Tibial nerve (tissue), 4 donors: Measurements from ENCODE around the gene GIMAP4. TPM values are rescaled to one million over a fixed set of nuclear protein-coding genes. Genes with fewer than 3 reads are reported as not detected.

Experiments
- DNase-seq, 2 donors: peaks; one replicate each; pipeline ENCODE4 v3.0.0-alpha.2; 2019; ENCODE audit warnings: low spot score in 2 of 2
- H3K27ac ChIP-seq, 4 donors: fragments of 200-600 bp; sonication (generic) in 3 of 4; one replicate each; pipeline ENCODE4 v1.5.1; 2017 to 2019; ENCODE audit warnings: mild to moderate bottlenecking in 1 of 4
- H3K27me3 ChIP-seq, 2 donors: fragments of 200-600 bp; sonication (generic) in 1 of 2; one replicate each; pipeline versions ENCODE4 v1.5.1 to v1.6.0; 2017 to 2019
- H3K36me3 ChIP-seq, 3 donors: fragments of 200-600 bp; sonication (generic); one replicate each; pipeline ENCODE4 v1.5.1; 2018 to 2019
- H3K4me1 ChIP-seq, 4 donors: fragments of 200-600 bp; sonication (generic) in 3 of 4; one replicate each; pipeline ENCODE4 v1.5.1; 2017 to 2019
- H3K4me3 ChIP-seq, 4 donors: fragments of 200-600 bp; sonication (generic) in 3 of 4; one replicate each; pipeline ENCODE4 v1.5.1; 2017 to 2019; ENCODE audit warnings: mild to moderate bottlenecking in 1 of 4, moderate library complexity in 1 of 4
- H3K9me3 ChIP-seq, 4 donors: fragments of 200-600 bp; sonication (generic) in 3 of 4; one replicate each; pipeline ENCODE4 v1.5.1; 2017 to 2019
- EP300 ChIP-seq, 2 donors: sonication (generic); formaldehyde crosslinking; IDR thresholded peaks; one replicate each; pipeline ENCODE4 v1.6.1; 2017; ENCODE audit warnings: antibody characterized with exemption in 2 of 2, mild to moderate bottlenecking in 1 of 2
- POLR2A ChIP-seq, 2 donors: fragments of 450-650 bp; IDR thresholded peaks; one replicate each; pipeline ENCODE4 v1.6.1; 2017; ENCODE audit warnings: antibody characterized with exemption in 2 of 2, mild to moderate bottlenecking in 2 of 2, moderate library complexity in 2 of 2
- WGBS, 2 donors: methylation state at CpG; one replicate each; pipeline ENCODE4 v1.1.5; 2018; 5-methylcytosine and 5-hydroxymethylcytosine counted together
- total RNA-seq, 4 donors: library from RNA; depleted of rRNA; stranded (reverse); fragments of >200 nt; gene quantifications; one replicate each; pipeline ENCODE4 v1.1.0, GENCODE V29; 2016
- TF ChIP-seq, protein P1 (sequence below), 5 experiments: fragments of 200-600 bp in 3 of 5; fragments of 450-650 bp in 2 of 5; sonication (generic) in 3 of 5; IDR thresholded peaks; one replicate each; pipeline ENCODE4 v1.5.1; 2016 to 2019; ENCODE audit warnings: antibody characterized with exemption in 5 of 5, mild to moderate bottlenecking in 3 of 5, moderate library complexity in 2 of 5

Gene GIMAP4
- total RNA-seq, 4 donors from 2014 or later: 19.5 to 44.1 (median 31.8) TPM

DNA sequence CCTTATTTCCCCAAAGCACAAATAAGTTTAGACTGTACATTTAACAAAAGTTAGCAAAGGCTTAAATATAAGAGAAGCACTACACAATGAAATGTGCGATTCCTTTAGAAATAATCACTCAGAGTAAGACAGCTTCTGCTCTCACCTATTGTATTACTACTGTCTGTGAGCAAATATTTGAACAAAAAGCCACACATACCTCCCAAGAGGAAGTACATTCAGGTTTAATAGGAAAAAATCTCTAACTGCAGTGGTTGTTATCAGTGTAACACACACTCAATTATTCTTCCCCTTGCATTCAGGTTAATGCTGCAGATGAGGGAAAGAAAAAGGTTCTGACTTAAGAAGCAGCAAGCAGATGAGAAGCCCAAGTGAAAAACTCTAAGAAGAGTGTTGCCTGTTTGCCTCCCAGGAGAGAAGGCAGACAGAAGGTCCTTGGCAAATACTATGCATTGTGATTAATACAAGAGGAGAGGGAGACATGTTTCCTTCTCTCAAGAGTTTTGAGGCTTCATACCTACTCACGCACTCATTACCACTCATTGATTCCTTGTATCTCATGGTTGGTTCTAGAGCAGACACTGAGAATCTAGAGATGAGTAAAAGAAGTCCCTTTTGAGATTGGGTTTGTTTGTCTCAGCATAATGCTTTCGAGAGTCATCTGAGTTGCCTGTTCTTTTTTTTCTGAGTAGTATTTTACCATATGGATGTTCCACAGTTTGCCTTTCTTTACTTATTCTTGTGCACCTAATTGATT, 13.6 kb downstream of the GIMAP4 start:
- WGBS, 2 donors: 78 to 84% methylated on average over 3 of the region's 3 CpGs
- peaks cover 0 to 14% (median 0%) of the 10 kb centered on the region in 4 donors for H3K9me3 ChIP-seq
- no peaks in the 10 kb centered on the region for H3K4me1 ChIP-seq
- no peak overlapping the region for H3K4me3 ChIP-seq
- DNase-seq: no peak
- H3K27me3 ChIP-seq: no peaks in the 10 kb centered on the region
- H3K27ac ChIP-seq: no peak overlapping the region
- TF ChIP-seq POLR2A (IDR thresholded peaks at IDR 0.05) (no peak), EP300 (IDR thresholded peaks at IDR 0.05) (no peak)
- no peaks in the 10 kb centered on the region for H3K36me3 ChIP-seq

DNA sequence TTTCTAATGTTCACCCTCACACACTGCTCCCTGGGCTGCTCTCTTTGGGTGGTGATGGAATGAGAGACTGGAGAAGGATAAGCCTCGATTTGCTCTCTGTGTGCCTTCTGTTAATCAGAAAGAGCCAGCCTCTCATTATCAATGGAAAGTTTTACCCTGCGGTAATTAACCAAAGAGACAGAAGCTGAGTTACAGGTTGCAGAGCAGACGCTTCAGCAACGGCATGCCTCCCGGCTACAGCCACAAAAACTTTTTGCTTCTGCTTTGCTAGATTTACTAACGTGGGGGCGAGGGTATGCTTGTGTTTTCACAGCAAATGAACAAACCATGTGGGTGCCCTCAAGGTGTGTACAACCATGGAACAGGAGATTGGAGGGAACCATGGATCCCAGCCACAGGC, 18.0 kb downstream of the GIMAP4 start:
- Histone ChIP-seq H3K9me3 (peaks cover 0 to 9% (median 0%) of the 10 kb centered on the region in 4 donors), H3K4me1 (peaks cover 0 to 10% (median 0%) of the 10 kb centered on the region in 4 donors), H3K4me3 (no peak overlapping the region), H3K36me3 (no peaks in the 10 kb centered on the region), H3K27me3 (no peaks in the 10 kb centered on the region), H3K27ac (no peak overlapping the region)
- 74 to 84% methylated on average over 7 of the region's 7 CpGs for WGBS, 2 donors
- no peak for TF ChIP-seq EP300 (IDR thresholded peaks at IDR 0.05)
- TF ChIP-seq POLR2A (IDR thresholded peaks at IDR 0.05): no peak
- TF ChIP-seq, protein P1, sequence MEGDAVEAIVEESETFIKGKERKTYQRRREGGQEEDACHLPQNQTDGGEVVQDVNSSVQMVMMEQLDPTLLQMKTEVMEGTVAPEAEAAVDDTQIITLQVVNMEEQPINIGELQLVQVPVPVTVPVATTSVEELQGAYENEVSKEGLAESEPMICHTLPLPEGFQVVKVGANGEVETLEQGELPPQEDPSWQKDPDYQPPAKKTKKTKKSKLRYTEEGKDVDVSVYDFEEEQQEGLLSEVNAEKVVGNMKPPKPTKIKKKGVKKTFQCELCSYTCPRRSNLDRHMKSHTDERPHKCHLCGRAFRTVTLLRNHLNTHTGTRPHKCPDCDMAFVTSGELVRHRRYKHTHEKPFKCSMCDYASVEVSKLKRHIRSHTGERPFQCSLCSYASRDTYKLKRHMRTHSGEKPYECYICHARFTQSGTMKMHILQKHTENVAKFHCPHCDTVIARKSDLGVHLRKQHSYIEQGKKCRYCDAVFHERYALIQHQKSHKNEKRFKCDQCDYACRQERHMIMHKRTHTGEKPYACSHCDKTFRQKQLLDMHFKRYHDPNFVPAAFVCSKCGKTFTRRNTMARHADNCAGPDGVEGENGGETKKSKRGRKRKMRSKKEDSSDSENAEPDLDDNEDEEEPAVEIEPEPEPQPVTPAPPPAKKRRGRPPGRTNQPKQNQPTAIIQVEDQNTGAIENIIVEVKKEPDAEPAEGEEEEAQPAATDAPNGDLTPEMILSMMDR (IDR thresholded peaks at IDR 0.05): no peak
- no peak for DNase-seq

DNA sequence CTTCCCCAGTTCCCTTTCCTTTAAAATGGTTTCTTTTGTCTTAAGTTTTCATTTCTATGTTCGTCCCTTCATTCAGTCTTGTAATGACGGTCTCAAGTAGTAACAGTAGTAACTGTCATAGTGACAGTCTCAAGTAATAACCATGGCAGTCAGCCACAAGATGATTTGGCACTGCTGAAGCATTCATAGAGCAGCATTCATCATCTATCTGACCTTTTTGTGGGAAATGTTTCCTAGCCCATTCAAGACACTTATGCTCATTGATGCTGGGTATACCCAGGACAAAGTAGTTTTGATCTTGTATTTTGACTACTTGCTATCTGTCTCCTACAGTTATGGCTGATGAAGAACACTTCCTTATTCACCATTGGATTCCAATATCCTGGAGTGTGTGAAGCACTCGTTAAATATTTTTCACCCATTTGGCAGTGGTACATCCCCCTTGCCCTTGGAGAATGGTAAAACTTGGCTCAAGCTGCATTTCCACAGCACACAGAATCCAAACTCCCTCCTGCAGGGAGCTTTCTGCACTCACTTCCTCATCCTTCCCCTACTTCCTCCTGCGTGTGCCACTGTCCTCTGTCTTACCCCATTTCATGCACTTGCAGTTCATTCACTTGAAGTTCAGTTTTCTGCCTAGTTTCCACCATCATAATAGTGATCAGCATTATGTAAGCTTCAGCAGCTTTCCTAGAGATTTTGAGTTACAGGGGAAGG, 19.0 kb downstream of the GIMAP4 start:
- no peak for DNase-seq
- Histone ChIP-seq H3K9me3 (peaks cover 0 to 2% (median 0%) of the 10 kb centered on the region in 4 donors), H3K4me1 (peaks cover 0 to 10% (median 0%) of the 10 kb centered on the region in 4 donors), H3K36me3 (no peaks in the 10 kb centered on the region), H3K4me3 (no peak overlapping the region), H3K27me3 (no peaks in the 10 kb centered on the region), H3K27ac (peak overlapping the region in 2 of 4 donors; percentile 17 to 69)
- no peak for TF ChIP-seq EP300 (IDR thresholded peaks at IDR 0.05)
- no peak for TF ChIP-seq POLR2A (IDR thresholded peaks at IDR 0.05)
- TF ChIP-seq, protein P1 (IDR thresholded peaks at IDR 0.05): no peak
- 42 to 46% methylated on average over 4 of the region's 4 CpGs for WGBS, 2 donors

DNA sequence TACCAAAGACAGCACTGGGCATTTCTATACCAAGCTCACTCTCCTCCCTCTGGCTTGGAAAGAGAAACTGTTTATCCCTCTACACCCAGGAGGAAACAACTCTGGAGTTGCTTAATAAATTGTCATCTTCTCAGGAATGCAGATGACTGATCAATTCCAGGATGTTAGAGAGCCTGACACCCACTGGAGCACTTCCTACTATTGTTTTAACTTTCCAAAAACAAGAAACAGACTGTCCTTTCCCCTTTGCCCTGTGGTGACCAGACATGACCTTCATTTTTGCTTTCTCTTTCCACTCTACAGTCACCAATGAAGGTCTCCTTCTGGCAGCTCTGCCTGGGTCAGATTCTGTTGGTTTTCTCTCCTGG, 19.6 kb downstream of the GIMAP4 start:
- no peaks in the 10 kb centered on the region for H3K36me3 ChIP-seq
- H3K9me3 ChIP-seq: peaks cover 0 to 4% (median 0%) of the 10 kb centered on the region in 4 donors
- DNase-seq: no peak
- TF ChIP-seq, protein P1 (IDR thresholded peaks at IDR 0.05): no peak
- TF ChIP-seq EP300 (IDR thresholded peaks at IDR 0.05) (peak in 1 of 2 donors; percentile 77), POLR2A (IDR thresholded peaks at IDR 0.05) (no peak)
- peak overlapping the region in 2 of 4 donors; percentile 34 to 69 for H3K27ac ChIP-seq
- H3K4me1 ChIP-seq: peaks cover 0 to 10% (median 0%) of the 10 kb centered on the region in 4 donors
- H3K4me3 ChIP-seq: no peak overlapping the region
- H3K27me3 ChIP-seq: no peaks in the 10 kb centered on the region

DNA sequence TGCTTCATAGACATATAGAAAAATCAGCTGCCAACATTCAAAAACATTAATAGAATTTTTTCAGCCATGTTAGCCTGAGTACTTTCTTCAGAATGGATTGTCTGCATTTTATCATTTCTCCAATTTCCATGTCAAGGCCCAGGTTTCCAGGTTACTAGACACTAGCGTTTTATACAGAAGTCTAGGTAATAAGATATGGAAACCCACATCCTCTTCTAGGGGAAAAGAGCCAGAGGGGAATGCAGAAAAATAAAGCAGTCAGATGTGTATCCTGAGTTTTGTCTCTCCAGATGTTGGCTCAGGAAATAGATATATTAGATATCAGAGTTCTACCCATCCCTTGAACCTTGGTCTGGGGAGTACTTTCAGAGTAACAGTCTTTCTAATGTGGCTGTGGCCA, 20.4 kb downstream of the GIMAP4 start:
- no peak overlapping the region for H3K4me3 ChIP-seq
- DNase-seq: no peak
- H3K27me3 ChIP-seq: no peaks in the 10 kb centered on the region
- TF ChIP-seq, protein P1 (IDR thresholded peaks at IDR 0.05): no peak
- TF ChIP-seq POLR2A (IDR thresholded peaks at IDR 0.05) (no peak), EP300 (IDR thresholded peaks at IDR 0.05) (no peak)
- no peaks in the 10 kb centered on the region for H3K36me3 ChIP-seq
- H3K9me3 ChIP-seq: peaks cover 0 to 12% (median 0%) of the 10 kb centered on the region in 4 donors
- peaks cover 0 to 10% (median 0%) of the 10 kb centered on the region in 4 donors for H3K4me1 ChIP-seq
- 78 to 85% methylated on average over 1 of the region's 1 CpG for WGBS, 2 donors
- H3K27ac ChIP-seq: peak overlapping the region in 2 of 4 donors; percentile 34 to 50
